NK-92 treated with Interleukin-12 subunit alpha and Interleukin-12 subunit beta, amount 100 ng/mL, for 24 hours (cell line): Measurements from ENCODE around the gene FBN1.

Experiments used
- DNase-seq: peaks from one replicate; lab custom pipeline; 2025; lab: John Stamatoyannopoulos, UW

FBN1 gene

DNA sequence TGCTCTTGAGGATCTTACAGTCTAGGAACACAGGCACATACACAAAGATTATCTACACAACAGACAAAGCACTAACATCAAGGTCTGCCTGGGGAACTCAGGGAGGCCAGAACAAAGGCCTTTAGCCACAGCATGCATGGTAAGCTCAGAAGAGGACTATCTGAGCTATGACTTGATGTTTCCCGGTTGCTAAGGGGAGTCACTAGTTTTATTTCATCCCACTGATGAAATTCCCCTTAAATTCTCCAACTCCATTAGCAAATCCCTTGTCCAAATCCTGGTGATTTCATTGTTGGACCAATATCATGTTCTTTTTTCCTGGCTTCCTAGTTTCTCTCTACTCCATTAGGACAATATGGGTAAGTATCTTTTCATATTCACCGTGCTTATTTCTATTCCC is 23.3 kb downstream of the FBN1 start:
- no peak for DNase-seq

DNA sequence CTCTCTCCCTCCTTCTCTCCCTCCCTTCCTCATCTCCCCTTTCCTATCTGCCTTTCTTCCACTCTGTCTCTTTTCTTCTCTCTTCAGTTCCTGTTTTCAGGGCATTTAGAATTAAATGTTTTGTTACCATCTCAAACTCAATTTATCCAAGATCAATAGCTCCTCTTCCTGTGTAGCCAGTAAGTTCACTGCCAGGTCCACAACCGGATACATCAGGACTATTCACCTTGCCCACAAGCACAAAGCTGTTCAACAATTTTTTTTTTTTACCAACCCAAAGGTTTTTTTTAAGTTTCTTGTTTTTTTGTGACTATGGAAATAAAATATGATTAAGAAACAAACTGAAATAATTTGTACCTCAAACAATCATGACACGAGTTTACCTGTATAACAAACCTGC is 26.1 kb downstream of the FBN1 start:
- DNase-seq = no peak

DNA sequence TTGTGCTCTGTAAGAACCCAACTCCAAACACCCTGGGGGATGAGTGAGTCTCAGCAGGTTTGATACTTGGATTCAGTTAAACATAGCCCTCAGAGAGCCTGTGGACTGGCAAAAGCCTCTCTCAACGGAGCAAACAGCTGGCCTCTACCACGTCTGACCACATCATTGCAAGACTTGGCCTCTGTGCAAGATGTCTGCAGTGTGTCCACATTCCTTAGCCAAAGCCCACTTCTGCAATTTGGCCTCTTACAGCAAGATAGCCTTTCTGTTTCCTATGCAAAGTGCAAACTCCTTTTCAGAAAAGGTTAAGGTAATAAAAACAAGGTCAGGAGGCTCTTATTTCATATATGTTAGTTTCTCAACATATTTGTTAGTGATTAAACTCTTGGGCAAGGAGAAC is 27.9 kb downstream of the FBN1 start:
- DNase-seq = no peak

DNA sequence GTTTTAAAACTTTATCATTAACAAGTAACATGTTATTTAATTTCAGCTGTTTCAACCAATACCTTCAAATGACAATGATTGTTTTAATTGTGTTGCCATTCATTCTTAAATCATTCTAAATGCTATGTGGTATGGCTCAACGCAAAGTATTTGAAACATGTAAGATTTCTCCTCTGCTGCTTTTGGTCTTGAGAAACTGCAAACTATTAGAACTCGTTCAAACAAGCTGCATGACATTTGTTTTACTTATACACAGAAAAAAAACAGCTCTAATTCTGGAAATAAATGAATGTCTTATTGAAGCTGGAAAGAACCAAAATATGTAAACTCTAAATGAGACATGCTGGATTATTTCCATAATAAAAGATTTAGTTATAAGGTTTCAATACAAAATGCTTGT is 29.3 kb downstream of the FBN1 start:
- DNase-seq = no peak

DNA sequence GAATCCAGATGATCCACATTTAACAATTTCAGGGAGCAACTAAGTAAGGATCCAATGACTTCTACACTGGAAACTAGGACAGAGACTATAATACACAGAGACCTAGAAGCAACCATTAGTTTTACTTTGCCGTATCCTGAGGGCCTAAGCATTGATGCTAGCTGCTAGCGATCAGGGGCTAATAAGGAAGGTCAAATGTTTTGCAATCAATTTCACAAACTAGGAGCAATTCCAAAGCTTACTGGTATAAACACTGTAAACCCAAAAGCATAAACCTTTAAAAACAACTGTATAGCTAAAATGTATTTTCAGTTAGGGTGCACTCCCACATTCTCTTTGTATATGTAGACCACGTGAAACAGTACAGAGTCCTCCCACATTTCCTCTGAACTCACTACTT is 31.5 kb downstream of the FBN1 start:
- no peak for DNase-seq

DNA sequence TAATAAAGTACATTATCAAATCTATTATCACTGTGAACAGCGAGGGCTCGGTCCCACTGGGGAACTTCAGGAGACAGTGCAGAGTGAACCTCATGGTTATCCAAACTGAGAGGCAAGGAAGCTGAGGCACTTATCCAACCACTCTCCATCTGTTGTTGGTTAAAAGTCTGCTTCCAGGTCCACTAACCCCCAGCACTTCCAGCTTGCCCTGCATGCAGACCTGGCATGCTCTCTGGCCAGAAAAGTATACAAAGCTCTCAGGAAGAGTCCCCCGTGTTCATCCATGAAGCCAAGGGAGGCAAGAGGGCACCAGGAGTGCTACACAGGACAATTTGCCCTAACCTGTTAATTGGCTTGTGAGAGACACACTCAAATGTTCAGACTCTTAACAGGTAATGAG is 36.0 kb downstream of the FBN1 start:
- DNase-seq = no peak

DNA sequence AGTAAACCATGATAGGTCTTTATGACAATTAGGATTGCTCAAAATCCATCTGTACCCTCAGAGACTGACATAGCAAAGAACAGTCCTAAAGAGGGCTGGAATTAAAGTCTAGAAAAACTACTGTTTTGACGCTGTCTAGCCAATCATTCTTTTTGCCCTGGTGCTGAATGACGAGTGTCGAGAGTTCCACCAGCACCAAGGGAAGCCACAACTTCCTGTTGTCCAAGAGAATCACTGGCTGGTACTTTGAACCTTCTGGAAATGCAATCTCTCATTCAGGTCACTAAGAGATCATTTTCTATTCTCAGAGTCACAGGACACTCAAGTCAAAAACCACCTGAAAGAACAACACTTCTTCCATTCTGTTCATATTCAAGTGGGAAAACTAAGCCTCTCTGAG is 37.7 kb downstream of the FBN1 start:
- DNase-seq = no peak

DNA sequence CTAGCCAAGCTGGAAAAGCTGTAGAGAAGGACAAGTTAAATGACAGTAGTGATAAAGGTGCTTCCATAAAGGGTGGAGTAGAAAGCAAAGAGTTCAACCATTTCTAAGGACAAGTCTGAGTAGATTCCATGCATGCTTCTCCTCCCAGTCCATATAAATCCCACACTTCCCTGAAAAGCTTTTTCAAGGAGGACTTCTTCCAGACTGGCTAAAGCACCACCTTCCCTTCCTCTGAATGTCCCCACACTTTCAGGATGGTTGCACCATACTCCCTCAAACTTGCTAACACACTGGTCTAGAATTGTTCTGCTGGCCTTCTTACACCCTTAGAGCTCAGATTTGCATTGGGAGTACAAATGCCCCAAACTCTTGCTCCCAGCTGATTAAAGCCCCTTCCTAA is 40.9 kb downstream of the FBN1 start:
- DNase-seq = no peak

DNA sequence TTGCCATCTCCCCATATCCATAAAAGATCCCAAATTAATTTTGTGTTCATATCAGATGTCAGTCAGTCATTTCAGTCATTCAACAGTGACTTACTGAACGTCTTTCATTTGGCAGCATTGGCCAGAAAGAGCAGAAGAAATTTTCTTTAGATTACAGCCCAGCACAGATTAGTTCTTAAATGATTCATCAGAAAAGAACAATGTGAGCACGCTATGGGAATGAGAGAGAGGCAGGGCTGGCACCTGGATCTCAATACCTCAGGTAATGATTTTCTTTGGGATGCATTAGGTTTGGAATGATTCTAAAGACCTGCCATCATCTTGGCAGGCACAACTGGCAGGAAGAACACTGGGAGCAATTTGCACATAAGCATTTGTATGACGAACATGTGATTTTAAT is 41.6 kb downstream of the FBN1 start:
- no peak for DNase-seq

DNA sequence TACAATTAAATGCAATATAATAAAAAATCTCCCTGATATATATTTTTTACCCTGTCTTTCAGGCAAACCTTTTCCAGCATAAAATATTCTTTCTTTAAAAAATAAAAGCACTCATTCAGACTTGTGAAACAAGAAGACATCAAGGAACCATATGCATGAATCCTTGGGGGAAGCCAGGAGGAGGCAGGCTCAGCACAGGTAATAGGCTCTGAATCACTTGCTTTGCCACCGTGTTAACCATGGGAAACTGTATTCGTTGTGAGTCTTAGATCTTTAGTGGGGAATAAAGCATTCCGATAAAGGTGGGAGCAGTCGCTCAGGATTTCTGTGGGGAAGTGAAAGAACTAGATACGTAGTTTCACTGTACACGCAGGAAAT is 42.4 kb downstream of the FBN1 start:
- no peak for DNase-seq

DNA sequence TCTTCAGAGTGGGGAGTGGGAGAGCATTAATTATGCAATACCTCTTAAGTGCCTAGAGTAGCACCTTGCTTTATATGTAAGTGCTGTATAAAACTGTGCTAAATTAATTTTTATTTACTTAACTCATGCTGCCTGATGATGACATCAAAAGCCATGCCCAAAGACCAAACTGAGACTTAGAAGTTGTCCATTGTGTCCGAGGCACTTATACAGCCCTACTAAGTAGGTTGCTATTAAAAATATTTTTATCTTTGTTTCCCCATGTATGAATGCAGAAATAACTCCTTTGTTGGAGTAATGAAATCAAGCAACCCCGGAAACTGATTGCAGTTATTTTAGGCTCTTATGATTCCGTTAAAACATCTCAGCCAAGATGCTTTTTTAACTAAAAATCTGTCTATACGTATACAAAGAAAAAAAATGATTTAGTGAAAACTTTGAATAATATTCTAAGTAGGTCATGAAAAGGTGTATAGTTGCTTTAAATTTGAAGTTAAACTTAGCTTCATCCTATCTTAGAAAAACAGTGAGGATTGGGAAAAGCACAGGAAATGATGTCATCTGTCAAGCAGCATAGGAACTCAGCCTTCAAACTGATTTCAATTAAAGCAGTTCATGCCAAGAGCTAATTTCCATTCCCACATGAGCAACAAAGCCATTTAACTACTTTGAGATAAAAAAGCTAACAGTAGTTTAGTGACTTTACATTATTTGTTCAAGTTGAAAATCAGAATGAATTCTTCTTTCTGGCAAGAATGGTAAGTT is 43.0 kb downstream of the FBN1 start:
- no peak for DNase-seq

DNA sequence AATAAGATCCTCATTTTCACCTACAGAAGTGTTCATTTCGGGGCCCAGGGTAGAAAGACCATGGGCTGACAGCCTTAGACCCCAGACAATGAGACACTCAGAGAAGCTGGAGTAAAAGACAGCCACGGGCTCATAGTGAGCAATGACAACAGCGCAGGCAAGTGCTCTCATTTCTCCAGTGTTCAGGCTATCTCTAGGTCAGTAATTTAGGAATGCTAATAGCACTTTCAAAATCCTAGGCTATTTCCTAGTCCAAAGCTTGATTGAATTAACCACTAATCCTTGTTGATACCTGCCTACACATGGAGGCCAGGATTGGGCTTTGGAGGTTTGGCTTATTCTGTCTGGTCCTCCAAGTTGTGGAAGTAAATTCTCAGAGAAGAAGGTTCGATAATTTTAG is 44.4 kb downstream of the FBN1 start:
- DNase-seq = no peak

DNA sequence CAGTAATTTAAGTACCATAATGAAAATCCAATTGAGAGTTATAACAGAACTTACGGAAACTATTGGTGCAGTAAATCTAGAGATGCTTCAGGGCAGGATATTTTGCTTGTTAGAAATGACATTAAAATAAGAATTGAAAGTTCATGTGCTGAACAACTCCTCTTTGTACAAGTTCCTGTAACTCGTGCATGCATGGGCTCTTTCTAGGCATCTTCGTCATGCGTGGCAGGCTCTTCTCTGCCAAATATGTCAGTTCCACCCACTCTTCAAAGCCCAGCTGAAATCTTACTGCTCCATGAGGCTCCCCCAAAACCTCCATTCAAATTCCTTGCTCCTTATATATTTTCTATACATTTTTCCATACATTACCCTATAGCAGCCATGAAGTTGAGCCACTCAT is 48.7 kb downstream of the FBN1 start:
- DNase-seq = no peak

DNA sequence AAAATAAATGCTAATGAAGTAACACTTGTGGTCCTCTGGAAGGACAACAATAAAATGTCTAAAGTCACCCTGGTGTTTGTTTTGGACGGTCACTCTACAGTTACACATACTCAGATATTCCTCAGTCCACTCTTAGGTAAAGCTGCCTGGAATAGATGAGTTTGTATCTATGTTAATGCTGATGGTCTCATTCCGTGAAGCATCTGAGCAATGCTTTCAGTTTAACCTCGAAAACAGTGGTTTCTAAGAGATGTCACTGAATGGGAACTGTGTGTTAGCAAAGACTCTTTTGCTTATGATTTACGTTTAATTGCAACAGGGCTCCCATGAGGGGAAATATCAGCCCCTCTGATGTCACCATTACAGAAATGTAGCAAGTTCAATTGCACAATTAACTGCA is 49.1 kb downstream of the FBN1 start:
- no peak for DNase-seq

DNA sequence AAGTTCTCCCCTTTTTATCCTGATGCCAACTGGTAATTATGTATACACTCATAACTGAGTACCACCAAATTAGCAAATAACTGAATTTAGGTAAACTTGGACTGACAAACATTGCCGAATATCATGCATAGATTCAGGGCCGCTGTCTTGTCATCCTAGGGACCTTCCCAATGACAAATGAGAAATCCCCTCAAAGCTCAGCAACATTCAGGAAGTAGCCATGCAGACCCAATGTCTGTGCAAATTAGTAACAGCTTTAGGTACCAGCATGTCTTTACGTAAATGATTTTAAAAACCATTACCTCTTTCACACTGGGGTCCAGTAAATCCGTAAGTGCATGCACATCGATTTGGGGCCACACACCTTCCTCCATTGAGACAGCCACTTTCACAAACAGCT is 49.5 kb downstream of the FBN1 start:
- no peak for DNase-seq

DNA sequence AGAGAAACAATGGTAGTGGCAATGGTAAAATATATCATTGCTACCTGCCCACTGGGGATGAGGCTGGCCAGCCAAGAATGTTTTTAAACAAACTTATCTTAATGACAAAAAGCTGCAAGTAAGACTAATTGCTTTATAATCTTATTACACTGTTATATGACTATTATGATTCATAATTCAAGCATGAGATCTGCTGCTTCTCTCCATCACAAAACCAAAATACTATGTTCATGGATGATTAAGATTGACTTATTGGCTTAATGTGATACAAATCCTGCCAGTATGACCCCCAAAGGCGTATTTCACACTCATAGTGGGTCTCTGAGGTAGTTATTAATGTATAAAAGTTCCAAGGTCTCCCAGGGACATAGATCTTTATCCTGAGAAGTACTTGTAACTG is 52.6 kb downstream of the FBN1 start:
- no peak for DNase-seq

DNA sequence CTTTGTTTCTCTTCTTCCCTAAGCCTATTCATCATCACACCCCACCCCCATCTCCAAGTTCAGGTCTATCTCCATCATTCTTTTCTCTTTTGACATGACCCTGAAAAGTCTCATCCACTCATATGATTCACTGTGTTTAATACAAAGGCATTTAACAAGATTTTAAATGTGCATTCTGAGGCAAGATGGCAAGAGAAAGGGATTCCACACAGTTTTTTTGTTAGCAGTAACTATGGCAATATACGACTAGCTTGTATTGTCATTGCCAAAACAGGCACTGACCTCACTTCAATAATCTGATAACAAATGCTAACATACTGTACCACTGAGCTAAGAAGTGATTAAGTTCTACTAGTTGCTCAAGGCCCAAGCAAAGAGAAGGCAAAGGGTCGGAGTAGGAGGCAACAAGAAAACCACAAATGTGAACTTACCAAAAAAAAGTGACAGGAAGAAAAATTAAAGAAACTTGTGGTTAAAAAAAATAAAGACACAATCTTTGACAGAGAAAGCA is 53.2 kb downstream of the FBN1 start:
- no peak for DNase-seq

DNA sequence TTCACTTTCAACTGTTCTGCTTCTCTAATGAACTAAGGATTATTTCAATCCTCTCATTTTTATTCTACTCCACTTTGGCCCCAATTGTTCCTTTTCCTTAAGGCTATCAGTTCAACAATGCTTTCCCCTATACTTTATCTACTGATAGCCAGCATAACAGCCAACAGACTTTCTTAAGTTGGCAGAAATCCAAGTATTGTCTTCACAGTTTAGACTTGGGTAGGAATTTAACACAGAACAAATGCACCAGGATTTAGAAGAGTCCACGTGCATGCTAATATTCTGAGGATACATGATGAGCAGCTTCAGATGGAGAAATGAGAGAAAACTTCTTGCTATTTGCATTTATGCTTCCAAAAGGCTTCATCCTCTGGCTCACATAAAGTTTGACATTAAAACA is 54.8 kb downstream of the FBN1 start:
- no peak for DNase-seq

DNA sequence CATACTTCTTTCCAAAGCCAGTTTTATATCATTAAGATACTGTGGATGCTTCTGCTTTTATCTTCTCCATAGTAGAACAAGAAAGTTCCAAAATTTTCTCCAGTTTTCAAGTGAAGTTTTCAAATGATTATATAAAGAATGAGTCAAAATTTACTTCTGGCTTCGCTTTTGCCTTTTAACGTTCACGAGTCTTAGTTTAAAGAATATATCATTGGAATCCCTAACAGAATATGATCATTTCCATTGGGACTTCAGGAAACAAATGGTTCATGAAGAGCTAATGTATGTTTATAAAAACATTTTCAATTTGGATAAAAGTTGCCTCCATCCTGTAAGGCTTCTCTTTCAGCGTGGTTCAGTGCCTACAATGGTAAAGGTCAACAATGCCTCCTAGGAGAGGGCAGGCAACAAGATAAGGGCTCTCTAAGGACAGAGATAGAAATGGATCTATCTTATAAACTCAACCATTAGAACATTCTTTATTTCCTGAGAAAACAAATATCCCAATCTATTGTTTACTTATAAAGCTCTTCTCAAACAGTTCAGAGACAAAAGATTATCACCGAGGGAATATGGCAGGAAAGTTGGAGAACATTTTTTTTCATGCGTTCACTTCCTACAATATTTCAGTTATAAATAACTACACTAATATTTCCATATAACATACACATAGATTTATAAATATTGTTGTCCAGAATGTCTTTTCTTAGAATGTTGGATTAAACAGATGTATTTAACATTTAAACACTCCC is 60.5 kb downstream of the FBN1 start:
- no peak for DNase-seq

DNA sequence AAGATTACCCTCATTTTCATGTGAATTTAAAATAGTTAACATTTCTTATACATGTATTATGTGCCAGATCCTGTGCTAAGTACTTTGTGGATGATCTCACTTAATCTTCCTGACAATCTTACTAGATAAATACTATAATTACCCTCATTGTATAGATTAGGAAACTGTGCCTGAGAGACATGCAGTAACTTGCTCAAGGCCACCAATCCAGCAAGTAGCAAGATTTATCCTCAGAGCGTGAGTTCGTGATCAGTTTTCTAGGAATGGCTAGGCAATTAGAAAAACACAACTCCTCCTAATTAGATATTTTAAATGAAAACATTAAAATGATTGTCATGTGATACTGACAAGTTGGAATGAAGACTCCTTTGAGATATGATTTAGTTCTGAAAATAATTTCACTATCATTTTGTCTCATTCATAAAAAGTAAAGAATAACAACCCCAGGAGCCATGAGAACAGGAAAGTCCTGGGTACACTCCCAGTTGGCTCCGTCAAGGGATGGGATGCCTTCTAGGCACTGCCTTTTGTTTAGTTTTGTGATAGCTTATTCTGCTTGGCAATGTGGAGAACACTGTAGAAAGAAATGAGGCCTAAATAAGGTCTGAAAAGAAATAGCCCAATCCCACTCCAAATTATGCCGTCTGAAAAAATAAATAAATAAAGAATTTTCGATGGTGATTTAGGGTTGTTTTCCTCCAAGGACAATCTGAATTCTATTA is 61.3 kb downstream of the FBN1 start:
- DNase-seq = no peak

DNA sequence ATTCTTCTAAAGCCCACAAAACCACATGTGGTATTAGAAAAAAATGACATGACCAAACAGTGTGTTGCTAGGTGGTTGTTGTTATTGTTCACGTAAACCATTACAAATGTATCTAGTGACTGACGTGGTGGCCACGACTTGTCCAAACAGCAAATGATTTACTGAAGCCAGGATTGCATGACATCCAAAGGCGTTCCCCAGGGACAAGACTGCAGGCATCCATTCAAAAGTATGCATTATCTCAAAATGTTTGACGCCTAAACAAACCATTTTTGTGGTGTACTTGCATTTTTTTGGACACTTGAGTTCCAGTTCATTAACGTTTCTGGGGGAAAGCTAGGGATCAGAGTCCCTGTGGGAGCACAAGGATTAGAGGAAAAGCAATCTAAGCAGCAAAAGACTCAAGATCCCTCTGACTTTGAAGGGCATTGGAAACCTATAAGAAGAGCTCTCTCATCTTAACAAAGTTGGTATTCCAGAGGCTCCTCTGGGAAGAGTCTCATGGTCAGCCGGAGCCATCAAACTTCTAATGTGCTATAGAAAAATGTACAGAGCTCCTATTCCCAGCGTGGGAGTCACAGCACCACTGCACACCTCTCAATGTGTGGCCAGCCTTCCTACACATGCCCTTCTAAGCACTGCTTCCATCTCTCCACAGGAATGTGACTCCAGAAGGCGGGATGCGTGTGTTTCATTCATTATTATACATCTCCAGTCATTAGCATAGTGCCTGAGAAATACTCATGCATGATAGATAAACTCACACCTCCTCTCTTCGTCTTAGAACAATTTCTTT is 62.9 kb downstream of the FBN1 start:
- DNase-seq = no peak

DNA sequence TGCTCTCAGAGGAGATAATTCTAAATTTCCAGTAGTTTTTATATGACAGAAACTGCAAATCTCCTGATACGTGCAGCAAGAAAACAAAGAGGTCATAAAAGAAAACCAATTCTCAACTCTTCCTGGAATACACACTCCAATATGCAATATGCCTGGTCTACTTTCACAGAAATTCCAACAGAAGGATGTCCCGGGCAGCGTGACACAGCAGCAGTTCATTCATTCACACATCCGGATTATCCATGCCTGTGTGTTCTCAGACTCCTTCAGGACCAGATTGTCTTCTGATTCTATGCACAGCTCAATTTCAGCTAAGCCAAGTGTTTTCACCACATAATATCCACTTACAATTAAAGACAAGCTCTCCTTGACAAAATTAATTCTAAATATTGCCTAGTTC is 64.3 kb downstream of the FBN1 start:
- no peak for DNase-seq
